Neuron (in vitro differentiated cells): ENCODE measurements around the gene ZNFX1.
A peak's percentile ranks its signal among the peaks of the same experiment; 100 is the strongest.

Experiments used
- H2AFZ ChIP-seq: one replicate; pipeline ENCODE4 v1.6.1; 2013; ENCODE audit warnings: low read depth, mild to moderate bottlenecking, inconsistent platforms, low read length, moderate library complexity
- H3K27me3 ChIP-seq: one replicate; pipeline ENCODE4 v1.6.1; 2013; ENCODE audit warnings: low read length; ENCODE audit not compliant: insufficient read depth
- H3K36me3 ChIP-seq: one replicate; pipeline ENCODE4 v1.6.1; 2013; ENCODE audit warnings: low read length; ENCODE audit not compliant: insufficient read depth
- H3K4me1 ChIP-seq: one replicate; pipeline ENCODE4 v1.6.1; 2013; ENCODE audit warnings: low read length; ENCODE audit not compliant: insufficient read depth
- H3K4me3 ChIP-seq: 2 replicates; pipeline ENCODE4 v1.5.1; 2013; ENCODE audit warnings: mild to moderate bottlenecking, low read length, moderate library complexity
- H3K9me3 ChIP-seq: one replicate; pipeline ENCODE4 v1.6.1; 2013; ENCODE audit warnings: low read length

The ZNFX1 gene

GRCh38 chr20:49279677-49280462 lies 2.0 kb upstream of the ZNFX1 start:
- Histone ChIP-seq H3K4me3 (peak overlapping the region; percentile 77), H2AFZ (no peak overlapping the region), H3K27me3 (no peaks in the 10 kb centered on the region), H3K4me1 (peaks cover 26% of the 10 kb centered on the region), H3K36me3 (peaks cover 67% of the 10 kb centered on the region), H3K9me3 (peaks cover 52% of the 10 kb centered on the region)

GRCh38 chr20:49278818-49279676 lies 1.2 kb upstream of the ZNFX1 start:
- Histone ChIP-seq H3K36me3 (peaks cover 61% of the 10 kb centered on the region), H2AFZ (no peak overlapping the region), H3K4me3 (peak overlapping the region; percentile 77), H3K27me3 (no peaks in the 10 kb centered on the region), H3K4me1 (peaks cover 26% of the 10 kb centered on the region), H3K9me3 (peaks cover 49% of the 10 kb centered on the region)

GRCh38 chr20:49277786-49278035 lies 146 bp downstream of the ZNFX1 start:
- H3K4me1 ChIP-seq: peaks cover 26% of the 10 kb centered on the region
- H3K9me3 ChIP-seq: peaks cover 36% of the 10 kb centered on the region
- peaks cover 53% of the 10 kb centered on the region for H3K36me3 ChIP-seq
- peak overlapping the region; percentile 84 for H2AFZ ChIP-seq
- H3K27me3 ChIP-seq: no peaks in the 10 kb centered on the region
- H3K4me3 ChIP-seq: peak overlapping the region; percentile 77

GRCh38 chr20:49276961-49277785 lies 684 bp downstream of the ZNFX1 start:
- Histone ChIP-seq H3K36me3 (peaks cover 52% of the 10 kb centered on the region), H3K4me3 (peak overlapping the region; percentile 77), H3K9me3 (peaks cover 31% of the 10 kb centered on the region), H3K4me1 (peaks cover 26% of the 10 kb centered on the region), H3K27me3 (no peaks in the 10 kb centered on the region), H2AFZ (peak overlapping the region; percentile 84)

- Histone ChIP-seq H3K4me3 (peak overlapping the region; percentile 11), H3K4me1 (peaks cover 24% of the 10 kb centered on the region), H3K36me3 (peaks cover 51% of the 10 kb centered on the region), H2AFZ (no peak overlapping the region), H3K27me3 (no peaks in the 10 kb centered on the region), H3K9me3 (peaks cover 25% of the 10 kb centered on the region)
These were observed 1.5 kb downstream of the ZNFX1 start for GRCh38 chr20:49276161-49276960.

- Histone ChIP-seq H3K4me1 (peaks cover 21% of the 10 kb centered on the region), H3K9me3 (peaks cover 25% of the 10 kb centered on the region), H3K4me3 (no peak overlapping the region), H3K27me3 (no peaks in the 10 kb centered on the region), H2AFZ (no peak overlapping the region), H3K36me3 (peaks cover 51% of the 10 kb centered on the region)
These were observed 2.2 kb downstream of the ZNFX1 start for GRCh38 chr20:49275636-49276035.

- Histone ChIP-seq H3K36me3 (peaks cover 51% of the 10 kb centered on the region), H3K4me1 (peaks cover 18% of the 10 kb centered on the region), H2AFZ (no peak overlapping the region), H3K9me3 (peaks cover 25% of the 10 kb centered on the region), H3K27me3 (no peaks in the 10 kb centered on the region), H3K4me3 (no peak overlapping the region)
These were observed 2.6 kb downstream of the ZNFX1 start for GRCh38 chr20:49275216-49275615.

GRCh38 chr20:49273696-49274277 lies 4.1 kb downstream of the ZNFX1 start:
- peaks cover 25% of the 10 kb centered on the region for H3K9me3 ChIP-seq
- no peak overlapping the region for H2AFZ ChIP-seq
- peaks cover 51% of the 10 kb centered on the region for H3K36me3 ChIP-seq
- H3K27me3 ChIP-seq: no peaks in the 10 kb centered on the region
- no peak overlapping the region for H3K4me3 ChIP-seq
- peaks cover 9% of the 10 kb centered on the region for H3K4me1 ChIP-seq

GRCh38 chr20:49272654-49273053 lies 5.2 kb downstream of the ZNFX1 start:
- H3K9me3 ChIP-seq: peaks cover 28% of the 10 kb centered on the region
- H3K36me3 ChIP-seq: peaks cover 56% of the 10 kb centered on the region
- no peak overlapping the region for H2AFZ ChIP-seq
- H3K4me3 ChIP-seq: no peak overlapping the region
- no peaks in the 10 kb centered on the region for H3K27me3 ChIP-seq
- H3K4me1 ChIP-seq: peaks cover 9% of the 10 kb centered on the region

- peaks cover 61% of the 10 kb centered on the region for H3K36me3 ChIP-seq
- no peaks in the 10 kb centered on the region for H3K4me1 ChIP-seq
- no peak overlapping the region for H2AFZ ChIP-seq
- H3K4me3 ChIP-seq: no peak overlapping the region
- H3K9me3 ChIP-seq: peaks cover 26% of the 10 kb centered on the region
- H3K27me3 ChIP-seq: no peaks in the 10 kb centered on the region
These were observed 7.1 kb downstream of the ZNFX1 start for GRCh38 chr20:49270736-49271135.

- no peaks in the 10 kb centered on the region for H3K4me1 ChIP-seq
- H3K4me3 ChIP-seq: no peak overlapping the region
- H3K36me3 ChIP-seq: peaks cover 59% of the 10 kb centered on the region
- H3K27me3 ChIP-seq: no peaks in the 10 kb centered on the region
- H2AFZ ChIP-seq: no peak overlapping the region
- peaks cover 24% of the 10 kb centered on the region for H3K9me3 ChIP-seq
These were observed 7.7 kb downstream of the ZNFX1 start for GRCh38 chr20:49270177-49270576.
